GM12892 (cell line): ENCODE results near the gene RPL35.

ENCODE experiments used
- POLR2A ChIP-seq: IDR thresholded peaks from 2 replicates; pipeline ENCODE4 v1.6.1; 2011; ENCODE audit warnings: low read depth, low read length, control low read depth
- TAF1 ChIP-seq: IDR thresholded peaks from 2 replicates; pipeline ENCODE4 v1.6.1; 2011; ENCODE audit warnings: low read depth, mild to moderate bottlenecking, control low read depth, low read length, borderline replicate concordance

GRCh38 chr9:124890179-124890578, 28.4 kb upstream of the RPL35 start:
- no peak for TF ChIP-seq POLR2A
- TF ChIP-seq TAF1: no peak
